Naive thymus-derived CD8-positive, alpha-beta T cell (primary cell): ENCODE measurements around the gene RET. TPM values are rescaled to one million over a fixed set of nuclear protein-coding genes. Genes with fewer than 3 reads are reported as not detected.

Source experiments
- ATAC-seq, 2 donors: fragments of 150-1000 bp; cut with Tn5 transposase in 1 of 2; sonication (Bioruptor Pico), chemical (Tn5 transposase) in 1 of 2; 1 replicate in 1 of 2; 2 replicates in 1 of 2; pipeline ENCODE4 v1.10.0; 2021; ENCODE audit warnings: mild to moderate bottlenecking in 2 of 2, moderate library complexity in 2 of 2
- POLR2A ChIA-PET: fragments of 350-600 bp; sonication (Branson Sonifier 250); formaldehyde crosslinking; loops from one replicate; lab custom pipeline; 2021; ENCODE audit warnings: antibody characterized with exemption; lab: Charles Lee
- DNase-seq, 10 donors: peaks; one replicate each; pipeline versions ENCODE4 v3.0.0 to v3.0.0-alpha.2; 2020 to 2022
- H3K27ac Mint-ChIP-seq, 10 donors: one replicate each; pipeline ENCODE4 v1.8.0; 2020 to 2022; ENCODE audit warnings: mild to moderate bottlenecking in 10 of 10, mixed read lengths in 10 of 10, moderate library complexity in 4 of 10, inconsistent platforms in 1 of 10
- H3K27me3 Mint-ChIP-seq, 5 donors: one replicate each; pipeline ENCODE4 v1.8.0; 2021 to 2022; ENCODE audit warnings: mixed read lengths in 5 of 5
- H3K36me3 Mint-ChIP-seq, 3 donors: one replicate each; pipeline ENCODE4 v1.8.0; 2020 to 2022; ENCODE audit warnings: mixed read lengths in 3 of 3, mild to moderate bottlenecking in 2 of 3, inconsistent platforms in 1 of 3
- H3K4me1 Mint-ChIP-seq, 4 donors: one replicate each; pipeline ENCODE4 v1.8.0; 2021 to 2022; ENCODE audit warnings: mixed read lengths in 4 of 4
- H3K4me3 Mint-ChIP-seq, 10 donors: one replicate each; pipeline ENCODE4 v1.8.0; 2020 to 2022; ENCODE audit warnings: mild to moderate bottlenecking in 10 of 10, mixed read lengths in 10 of 10, moderate library complexity in 6 of 10, inconsistent platforms in 1 of 10
- H3K9me3 Mint-ChIP-seq, 9 donors: one replicate each; pipeline ENCODE4 v1.8.0; 2020 to 2022; ENCODE audit warnings: mixed read lengths in 9 of 9, mild to moderate bottlenecking in 3 of 9, inconsistent platforms in 1 of 9, moderate library complexity in 1 of 9
- polyA plus RNA-seq, 3 donors: library from polyadenylated mRNA; unstranded; fragments of 300-500 nt; fragmentation: Illumina TruSeq; gene quantifications; one replicate each; pipeline ENCODE4 v1.2.3, GENCODE V29; 2021
- total RNA-seq, 8 experiments: library from RNA in 2 of 8; stranded (reverse) in 2 of 8; gene quantifications; one replicate each; pipeline ENCODE4 v1.2.3 and lab custom pipeline; 2021 to 2026

RET gene
- total and polyA plus RNA-seq, 5 experiments from 2014 or later = not detected

DNA sequence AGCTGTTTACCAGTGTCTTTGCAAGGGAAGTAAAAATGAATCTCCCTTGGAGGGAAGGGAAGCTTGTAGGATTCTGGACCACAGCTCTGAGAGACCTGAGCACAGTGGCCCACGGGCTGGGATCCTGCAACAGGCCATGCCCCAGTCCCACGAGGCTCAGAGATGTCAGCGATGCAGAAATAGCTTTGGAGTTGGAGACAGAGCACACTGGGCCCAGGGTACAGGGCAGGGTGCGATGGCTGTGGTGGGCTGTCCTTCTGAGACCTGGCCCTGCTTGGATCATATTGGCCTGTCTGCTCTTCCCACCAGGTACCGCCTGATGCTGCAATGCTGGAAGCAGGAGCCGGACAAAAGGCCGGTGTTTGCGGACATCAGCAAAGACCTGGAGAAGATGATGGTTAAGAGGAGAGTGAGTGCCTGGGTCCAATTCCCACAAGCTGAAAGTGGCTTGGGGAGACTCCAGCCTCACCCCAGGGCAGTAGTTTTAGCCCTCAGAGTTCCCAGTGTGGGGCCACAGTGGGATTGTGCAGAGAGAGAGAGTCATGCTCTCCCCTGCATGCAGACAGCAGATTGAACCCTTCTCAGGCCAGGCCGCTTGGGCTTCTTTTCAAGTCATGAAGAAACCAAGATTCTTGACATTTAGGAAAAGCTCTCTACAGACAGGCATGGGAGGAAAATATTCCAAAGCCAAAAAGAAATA is 47.9 kb downstream of the RET start:
- DNase-seq = no peak
- peaks cover 0 to 2% (median 0%) of the 10 kb centered on the region in 5 donors for H3K27me3 Mint-ChIP-seq
- no peaks in the 10 kb centered on the region for H3K36me3 Mint-ChIP-seq
- no peaks in the 10 kb centered on the region for H3K9me3 Mint-ChIP-seq
- ATAC-seq = no peak
- H3K27ac Mint-ChIP-seq = no peak overlapping the region
- H3K4me1 Mint-ChIP-seq = peaks cover 13 to 65% (median 23%) of the 10 kb centered on the region in 4 donors
- POLR2A ChIA-PET = interaction anchor here (0.9 kb wide), 1 partner anchor 14 kb away, joined by 3 read pairs; no protein-coding TSS in a partner anchor
- H3K4me3 Mint-ChIP-seq = no peak overlapping the region

DNA sequence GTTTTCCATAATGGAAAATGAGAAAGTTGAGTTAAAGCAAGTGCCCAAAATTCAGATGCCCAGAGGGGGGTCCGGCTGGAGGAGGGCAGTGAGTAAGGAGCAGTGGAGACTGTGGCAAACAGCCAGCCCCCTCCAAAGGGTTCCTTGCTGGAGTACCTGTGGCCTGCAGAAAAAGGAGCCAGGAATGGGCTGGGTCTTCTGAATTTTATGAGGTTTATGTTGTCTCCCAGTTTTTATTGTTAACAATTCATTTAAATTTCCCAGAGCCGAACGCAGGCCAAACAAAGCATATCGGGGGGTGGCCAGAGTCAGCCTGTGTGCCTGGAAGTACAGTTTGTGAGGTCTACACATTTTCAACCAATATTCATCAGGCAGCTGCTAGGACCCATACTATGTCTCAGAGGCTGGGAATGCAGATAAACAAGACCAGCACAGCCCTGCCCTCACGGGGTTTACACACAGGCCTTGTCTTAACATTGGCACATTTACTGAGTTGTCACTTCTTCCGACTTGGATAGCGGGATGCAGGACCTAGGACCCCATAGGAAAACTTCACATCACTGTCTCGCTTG is 48.5 kb downstream of the RET start:
- no peaks in the 10 kb centered on the region for H3K9me3 Mint-ChIP-seq
- peaks cover 0 to 2% (median 0%) of the 10 kb centered on the region in 5 donors for H3K27me3 Mint-ChIP-seq
- H3K27ac Mint-ChIP-seq = no peak overlapping the region
- POLR2A ChIA-PET = no interaction called here
- H3K4me3 Mint-ChIP-seq = no peak overlapping the region
- DNase-seq = no peak
- ATAC-seq = no peak
- H3K36me3 Mint-ChIP-seq = no peaks in the 10 kb centered on the region
- peaks cover 13 to 61% (median 17%) of the 10 kb centered on the region in 4 donors for H3K4me1 Mint-ChIP-seq

DNA sequence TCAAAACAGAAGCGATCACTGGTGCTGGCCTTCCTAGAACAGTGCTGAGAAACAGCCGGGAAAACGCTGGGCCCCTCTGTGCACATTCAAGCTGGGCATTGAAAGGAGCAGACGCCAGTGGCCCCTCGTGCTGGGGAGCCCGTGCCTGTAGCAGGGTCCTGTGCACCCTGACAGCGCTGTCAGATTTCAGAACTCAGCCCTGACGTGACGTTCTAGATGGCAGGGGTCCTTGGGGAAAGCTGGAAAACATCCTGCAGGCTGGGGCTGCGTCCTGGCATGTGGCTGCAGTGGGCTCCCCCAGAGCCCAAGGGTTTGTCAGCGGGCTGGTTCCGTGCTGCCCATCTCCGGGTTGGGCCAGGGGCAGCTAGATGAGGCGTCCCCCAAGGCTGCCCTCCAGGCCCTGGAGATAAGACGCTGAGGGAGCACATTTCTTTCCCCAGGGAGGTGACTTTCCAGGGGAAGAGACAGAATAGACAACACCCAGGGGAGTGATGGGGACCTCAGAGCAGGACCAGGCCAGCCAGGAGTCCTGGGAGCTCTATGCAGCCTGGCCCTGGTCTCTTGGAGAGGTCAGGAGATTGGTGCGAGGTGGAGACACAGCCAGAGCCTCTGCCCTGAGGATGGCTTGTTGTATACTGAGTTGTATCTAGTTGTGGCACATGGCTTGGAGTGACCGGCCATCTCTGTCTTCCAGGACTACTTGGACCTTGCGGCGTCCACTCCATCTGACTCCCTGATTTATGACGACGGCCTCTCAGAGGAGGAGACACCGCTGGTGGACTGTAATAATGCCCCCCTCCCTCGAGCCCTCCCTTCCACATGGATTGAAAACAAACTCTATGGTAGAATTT is 49.2 kb downstream of the RET start:
- H3K27me3 Mint-ChIP-seq = peaks cover 0 to 2% (median 0%) of the 10 kb centered on the region in 5 donors
- H3K4me3 Mint-ChIP-seq = no peak overlapping the region
- DNase-seq (no peak), ATAC-seq (no peak)
- H3K9me3 Mint-ChIP-seq = no peaks in the 10 kb centered on the region
- no peaks in the 10 kb centered on the region for H3K36me3 Mint-ChIP-seq
- H3K4me1 Mint-ChIP-seq = peaks cover 8 to 54% (median 9%) of the 10 kb centered on the region in 4 donors
- peak overlapping the region in 2 of 10 donors; percentile 60 to 74 for H3K27ac Mint-ChIP-seq
- POLR2A ChIA-PET = no interaction called here

DNA sequence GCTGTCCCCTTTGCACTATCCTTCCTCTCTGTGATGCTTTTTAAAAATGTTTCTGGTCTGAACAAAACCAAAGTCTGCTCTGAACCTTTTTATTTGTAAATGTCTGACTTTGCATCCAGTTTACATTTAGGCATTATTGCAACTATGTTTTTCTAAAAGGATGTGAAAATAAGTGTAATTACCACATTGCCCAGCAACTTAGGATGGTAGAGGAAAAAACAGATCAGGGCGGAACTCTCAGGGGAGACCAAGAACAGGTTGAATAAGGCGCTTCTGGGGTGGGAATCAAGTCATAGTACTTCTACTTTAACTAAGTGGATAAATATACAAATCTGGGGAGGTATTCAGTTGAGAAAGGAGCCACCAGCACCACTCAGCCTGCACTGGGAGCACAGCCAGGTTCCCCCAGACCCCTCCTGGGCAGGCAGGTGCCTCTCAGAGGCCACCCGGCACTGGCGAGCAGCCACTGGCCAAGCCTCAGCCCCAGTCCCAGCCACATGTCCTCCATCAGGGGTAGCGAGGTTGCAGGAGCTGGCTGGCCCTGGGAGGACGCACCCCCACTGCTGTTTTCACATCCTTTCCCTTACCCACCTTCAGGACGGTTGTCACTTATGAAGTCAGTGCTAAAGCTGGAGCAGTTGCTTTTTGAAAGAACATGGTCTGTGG is 50.0 kb downstream of the RET start:
- POLR2A ChIA-PET = no interaction called here

DNA sequence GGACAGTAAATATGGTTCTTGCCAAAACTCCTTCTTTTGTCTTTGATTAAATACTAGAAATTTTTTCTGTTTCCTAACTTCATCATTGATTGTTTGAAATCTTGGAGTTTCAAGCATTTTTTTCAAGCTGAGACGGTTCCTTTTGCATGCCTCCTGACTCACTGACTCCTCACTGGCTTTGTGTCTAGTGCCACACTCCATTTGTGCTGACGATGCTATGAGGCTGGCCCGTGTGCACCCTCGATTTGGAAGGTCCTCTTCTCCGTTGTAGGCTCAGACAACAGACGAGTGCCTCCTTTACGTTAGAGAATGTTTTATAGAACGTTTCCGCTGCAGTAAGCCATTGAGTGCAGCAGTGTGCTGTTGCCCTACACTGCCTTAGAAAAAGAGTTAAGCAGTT is 50.6 kb downstream of the RET start:
- Mint-ChIP-seq H3K4me1 (peaks cover 0 to 41% (median under 1%) of the 10 kb centered on the region in 4 donors), H3K4me3 (peak overlapping the region in 1 of 10 donors; percentile 16)

More for the DNA sequence above, 50.0 kb downstream of the RET start:
- Mint-ChIP-seq H3K4me1 (peaks cover 2 to 46% (median 2%) of the 10 kb centered on the region in 4 donors), H3K27me3 (peaks cover 0 to 2% (median 0%) of the 10 kb centered on the region in 5 donors), H3K4me3 (no peak overlapping the region), H3K36me3 (no peaks in the 10 kb centered on the region), H3K9me3 (no peaks in the 10 kb centered on the region), H3K27ac (peak overlapping the region in 3 of 10 donors; percentile 50 to 78 (median 74))
- DNase-seq = no peak
- no peak for ATAC-seq

DNA sequence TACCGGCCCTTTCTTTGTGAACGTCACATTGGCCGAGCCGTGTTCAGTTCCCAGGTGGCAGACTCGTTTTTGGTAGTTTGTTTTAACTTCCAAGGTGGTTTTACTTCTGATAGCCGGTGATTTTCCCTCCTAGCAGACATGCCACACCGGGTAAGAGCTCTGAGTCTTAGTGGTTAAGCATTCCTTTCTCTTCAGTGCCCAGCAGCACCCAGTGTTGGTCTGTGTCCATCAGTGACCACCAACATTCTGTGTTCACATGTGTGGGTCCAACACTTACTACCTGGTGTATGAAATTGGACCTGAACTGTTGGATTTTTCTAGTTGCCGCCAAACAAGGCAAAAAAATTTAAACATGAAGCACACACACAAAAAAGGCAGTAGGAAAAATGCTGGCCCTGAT is 51.5 kb downstream of the RET start:
- DNase-seq = no peak
- peaks cover 0 to 38% (median under 1%) of the 10 kb centered on the region in 4 donors for H3K4me1 Mint-ChIP-seq

More for the DNA sequence above, 50.6 kb downstream of the RET start:
- Mint-ChIP-seq H3K27me3 (peaks cover 0 to 2% (median 0%) of the 10 kb centered on the region in 5 donors), H3K36me3 (no peaks in the 10 kb centered on the region), H3K27ac (peak overlapping the region in 2 of 10 donors; percentile 19 to 74), H3K9me3 (no peaks in the 10 kb centered on the region)
- DNase-seq (no peak), ATAC-seq (no peak)
- POLR2A ChIA-PET = no interaction called here

DNA sequence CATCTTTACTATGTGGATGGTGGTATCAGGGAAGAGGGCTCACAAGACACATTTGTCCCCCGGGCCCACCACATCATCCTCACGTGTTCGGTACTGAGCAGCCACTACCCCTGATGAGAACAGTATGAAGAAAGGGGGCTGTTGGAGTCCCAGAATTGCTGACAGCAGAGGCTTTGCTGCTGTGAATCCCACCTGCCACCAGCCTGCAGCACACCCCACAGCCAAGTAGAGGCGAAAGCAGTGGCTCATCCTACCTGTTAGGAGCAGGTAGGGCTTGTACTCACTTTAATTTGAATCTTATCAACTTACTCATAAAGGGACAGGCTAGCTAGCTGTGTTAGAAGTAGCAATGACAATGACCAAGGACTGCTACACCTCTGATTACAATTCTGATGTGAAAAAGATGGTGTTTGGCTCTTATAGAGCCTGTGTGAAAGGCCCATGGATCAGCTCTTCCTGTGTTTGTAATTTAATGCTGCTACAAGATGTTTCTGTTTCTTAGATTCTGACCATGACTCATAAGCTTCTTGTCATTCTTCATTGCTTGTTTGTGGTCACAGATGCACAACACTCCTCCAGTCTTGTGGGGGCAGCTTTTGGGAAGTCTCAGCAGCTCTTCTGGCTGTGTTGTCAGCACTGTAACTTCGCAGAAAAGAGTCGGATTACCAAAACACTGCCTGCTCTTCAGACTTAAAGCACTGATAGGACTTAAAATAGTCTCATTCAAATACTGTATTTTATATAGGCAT is 52.3 kb downstream of the RET start:
- peak overlapping the region in 4 of 10 donors; percentile 57 to 78 (median 64) for H3K27ac Mint-ChIP-seq
- H3K36me3 Mint-ChIP-seq = no peaks in the 10 kb centered on the region
- ATAC-seq (no peak), DNase-seq (no peak)
- no peaks in the 10 kb centered on the region for H3K9me3 Mint-ChIP-seq
- no peak overlapping the region for H3K4me3 Mint-ChIP-seq
- peaks cover 0 to 37% (median 0%) of the 10 kb centered on the region in 4 donors for H3K4me1 Mint-ChIP-seq
- POLR2A ChIA-PET = interaction anchor here (1.8 kb wide), 1 partner anchor 10 kb away, joined by 5 read pairs; the partner anchor contains the start of gene CSGALNACT2
- H3K27me3 Mint-ChIP-seq = peaks cover 0 to 2% (median 0%) of the 10 kb centered on the region in 5 donors

More for the DNA sequence above, 51.5 kb downstream of the RET start:
- Mint-ChIP-seq H3K36me3 (no peaks in the 10 kb centered on the region), H3K27me3 (peaks cover 0 to 2% (median 0%) of the 10 kb centered on the region in 5 donors), H3K9me3 (no peaks in the 10 kb centered on the region), H3K27ac (no peak overlapping the region), H3K4me3 (no peak overlapping the region)
- no peak for ATAC-seq
- POLR2A ChIA-PET = no interaction called here

DNA sequence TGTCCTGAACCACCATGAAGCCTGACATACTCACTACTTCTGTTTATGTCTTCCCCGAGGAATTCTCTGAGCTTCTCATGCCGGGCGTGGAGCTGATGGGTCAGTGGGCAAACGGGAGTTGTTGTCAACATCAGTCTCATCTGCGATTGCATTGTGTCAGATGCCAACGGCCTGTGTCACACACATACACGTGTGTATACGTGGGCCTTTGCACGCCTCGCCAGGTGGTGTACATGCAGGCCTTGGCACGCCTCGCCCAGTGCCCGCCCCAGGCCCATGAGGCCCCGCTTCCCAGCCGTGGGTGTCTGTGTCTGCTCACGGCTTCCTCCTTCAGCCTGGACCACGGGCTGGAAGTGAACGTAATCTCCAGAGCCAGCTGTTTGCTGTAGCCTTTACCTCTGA is 53.9 kb downstream of the RET start:
- Mint-ChIP-seq H3K9me3 (no peaks in the 10 kb centered on the region), H3K4me3 (no peak overlapping the region), H3K36me3 (no peaks in the 10 kb centered on the region), H3K4me1 (peaks cover 0 to 45% (median 3%) of the 10 kb centered on the region in 4 donors), H3K27me3 (peaks cover 0 to 2% (median 0%) of the 10 kb centered on the region in 5 donors), H3K27ac (no peak overlapping the region)
- POLR2A ChIA-PET = interaction anchor here (1.8 kb wide), 1 partner anchor 8 kb away, joined by 5 read pairs; the partner anchor contains the start of gene CSGALNACT2
- DNase-seq (no peak), ATAC-seq (no peak)

DNA sequence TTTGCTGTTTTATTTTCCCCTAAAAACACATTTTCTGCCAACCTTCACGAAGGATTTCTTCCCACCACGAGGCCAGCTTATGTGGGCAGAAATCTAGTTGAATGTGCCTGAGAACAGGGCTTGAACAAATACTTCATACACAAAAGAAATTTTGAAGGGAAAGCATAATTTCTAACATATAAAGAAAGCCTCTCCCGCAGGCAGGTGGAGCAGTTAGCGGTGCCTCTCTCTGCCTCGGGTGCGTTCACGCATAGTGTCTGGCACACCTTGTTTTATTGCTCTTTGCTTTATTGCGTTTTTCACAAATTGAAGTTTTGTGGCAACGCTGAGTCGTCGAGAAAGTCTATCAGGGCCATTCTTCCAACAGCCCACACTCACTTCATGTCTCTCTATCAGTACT is 54.4 kb downstream of the RET start:
- Mint-ChIP-seq H3K27ac (no peak overlapping the region), H3K36me3 (no peaks in the 10 kb centered on the region), H3K9me3 (no peaks in the 10 kb centered on the region), H3K4me3 (no peak overlapping the region), H3K27me3 (peaks cover 0 to 2% (median 0%) of the 10 kb centered on the region in 5 donors), H3K4me1 (peaks cover 4 to 48% (median 7%) of the 10 kb centered on the region in 4 donors)
- POLR2A ChIA-PET = no interaction called here
- no peak for ATAC-seq
- DNase-seq = no peak

DNA sequence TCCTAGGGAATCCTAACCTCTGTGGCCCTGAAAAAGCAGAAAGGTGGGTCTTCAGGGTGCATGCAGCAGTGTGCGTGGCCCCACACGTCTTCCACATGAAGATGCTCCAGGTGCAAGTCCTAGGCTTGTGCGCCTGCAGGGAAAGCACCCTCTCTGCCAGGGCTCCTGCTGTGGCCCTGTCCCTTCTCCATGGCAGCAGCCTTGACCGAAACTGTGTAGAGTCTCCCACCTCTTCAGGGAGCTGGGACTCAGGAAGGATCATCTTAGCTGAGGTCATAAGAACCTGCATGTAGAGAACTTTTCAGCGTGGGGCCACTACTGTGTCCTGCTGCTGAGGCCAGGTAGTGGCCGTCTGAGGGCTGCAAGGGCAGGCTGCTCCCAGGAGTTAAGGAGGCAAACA is 55.0 kb downstream of the RET start:
- DNase-seq (no peak), ATAC-seq (no peak)
- H3K4me3 Mint-ChIP-seq = no peak overlapping the region
- no peaks in the 10 kb centered on the region for H3K36me3 Mint-ChIP-seq
- H3K9me3 Mint-ChIP-seq = no peaks in the 10 kb centered on the region
- H3K4me1 Mint-ChIP-seq = peaks cover 5 to 48% (median 9%) of the 10 kb centered on the region in 4 donors
- H3K27me3 Mint-ChIP-seq = no peaks in the 10 kb centered on the region
- POLR2A ChIA-PET = interaction anchor here (1.1 kb wide), 1 partner anchor 10 kb away, joined by 3 read pairs; no protein-coding TSS in a partner anchor
- no peak overlapping the region for H3K27ac Mint-ChIP-seq

DNA sequence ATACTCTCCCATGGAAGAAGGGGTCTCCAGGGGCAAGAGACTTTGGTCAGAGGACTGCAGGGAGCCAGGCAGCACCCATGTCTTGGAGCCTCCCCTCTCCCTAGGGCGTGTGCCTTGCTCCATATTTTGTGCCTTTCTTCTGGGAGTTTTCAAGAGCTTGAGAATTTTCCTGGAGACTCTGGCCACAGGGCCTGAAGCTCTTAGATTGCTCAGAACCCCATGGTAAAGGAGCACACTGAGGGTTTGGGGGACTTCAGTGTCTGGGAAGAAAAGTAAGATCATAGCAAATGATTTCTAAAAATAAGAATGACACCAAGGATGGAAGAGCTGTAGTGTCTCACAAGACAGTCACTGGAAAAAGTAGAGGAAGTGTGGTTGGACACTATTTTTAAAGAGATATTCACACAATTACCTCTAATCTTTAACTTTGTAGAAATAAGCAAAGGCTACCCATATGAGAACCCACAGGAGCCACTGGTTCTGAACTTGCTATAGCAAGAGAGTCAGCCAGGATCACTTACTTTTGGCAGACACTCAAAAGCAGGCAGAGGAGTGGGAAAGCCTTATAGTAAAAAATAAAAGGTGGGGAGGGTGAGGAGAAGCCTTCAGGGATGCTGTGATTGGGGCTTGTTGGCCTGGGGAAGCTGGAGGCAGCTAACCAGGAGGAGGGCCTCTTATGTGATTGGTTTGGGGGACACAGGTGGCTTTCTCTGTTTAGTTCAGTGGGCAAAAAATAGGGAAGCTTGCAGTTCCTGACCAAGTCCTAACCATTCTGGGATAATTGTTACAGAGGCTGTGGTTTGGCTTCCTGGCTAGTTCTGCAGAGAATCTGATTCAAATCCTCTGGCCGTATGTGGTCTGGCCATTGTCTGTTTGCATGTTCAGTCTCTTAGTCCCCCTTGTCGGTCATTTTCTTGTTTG is 56.3 kb downstream of the RET start:
- H3K27ac Mint-ChIP-seq = no peak overlapping the region
- H3K4me3 Mint-ChIP-seq = no peak overlapping the region
- H3K27me3 Mint-ChIP-seq = no peaks in the 10 kb centered on the region
- no peaks in the 10 kb centered on the region for H3K36me3 Mint-ChIP-seq
- peaks cover 8 to 40% (median 13%) of the 10 kb centered on the region in 4 donors for H3K4me1 Mint-ChIP-seq
- no peaks in the 10 kb centered on the region for H3K9me3 Mint-ChIP-seq
- ATAC-seq (no peak), DNase-seq (no peak)
- POLR2A ChIA-PET = interaction anchor here (1.1 kb wide), 1 partner anchor 11 kb away, joined by 3 read pairs; no protein-coding TSS in a partner anchor
